ENCODE data around the gene PVALB. TPM values are rescaled to one million over a fixed set of nuclear protein-coding genes. Genes with fewer than 3 reads are reported as not detected.

Gene PVALB
- total and polyA plus RNA-seq, 10 of the 15 experiments (the other 5 are each of a cell fraction or from before 2014, with no cell fraction given): not detected

DNA sequence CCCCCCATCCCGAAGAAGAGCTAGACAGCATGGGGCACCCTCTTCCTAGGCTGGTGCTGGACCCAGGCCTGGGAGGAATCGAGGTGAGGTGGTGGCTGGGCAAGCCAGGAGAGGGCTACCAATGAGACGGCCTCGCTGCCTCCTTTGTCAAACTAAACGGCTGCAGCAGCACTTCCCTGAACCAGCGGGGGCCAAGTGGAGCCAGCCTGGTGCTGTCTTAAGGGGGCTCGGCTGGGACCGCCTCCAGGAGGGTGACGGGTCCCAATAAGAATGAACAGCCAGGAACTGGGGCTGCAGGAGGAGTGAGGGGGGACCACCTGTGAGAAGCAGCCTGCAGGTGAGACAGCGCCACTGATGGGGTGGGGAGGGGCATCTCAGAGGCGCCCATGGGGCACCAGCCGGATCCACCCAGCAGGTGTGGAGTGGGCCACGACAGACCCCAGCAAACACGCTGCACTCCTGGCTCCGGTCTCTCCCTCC is 58.0 kb downstream of the PVALB start (continued):
- TF ChIP-seq SUZ12 (IDR thresholded peaks at IDR 0.05; ENCODE audit: unreplicated experiment): no peak

DNA sequence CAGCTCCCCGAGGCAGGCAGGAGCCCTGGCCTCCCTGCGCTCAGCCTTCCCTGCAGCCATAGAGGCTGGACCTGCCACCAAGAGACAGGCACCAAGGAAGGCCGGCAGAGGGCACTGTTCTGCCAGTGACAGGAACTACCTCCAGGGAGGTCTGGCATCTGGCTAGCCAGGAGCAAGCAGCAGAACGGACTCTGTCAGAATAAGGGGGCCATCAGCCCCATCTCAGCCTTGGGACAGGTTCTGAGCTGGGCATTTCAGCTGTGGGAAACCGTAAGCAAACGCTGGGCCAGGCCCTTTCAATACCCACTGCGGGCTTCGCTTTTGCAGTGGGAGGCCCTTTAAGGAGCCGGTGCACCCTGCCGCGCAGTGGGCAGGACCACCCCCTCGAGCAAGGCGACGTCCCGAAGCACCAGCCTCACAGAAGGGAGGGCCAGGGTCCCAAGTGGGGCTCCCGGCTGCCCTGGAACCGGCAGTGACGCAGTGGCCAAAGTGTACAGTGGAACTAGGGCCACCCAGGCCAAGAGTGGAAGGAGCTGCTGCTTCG is 59.1 kb downstream of the PVALB start:
- H3K36me3 ChIP-seq (ENCODE audit: control insufficient read depth in 2 of 2, insufficient read depth in 2 of 2, low read length in 1 of 2): no peaks in the 10 kb centered on the region
- no TSS peak for BruUV-seq (replicated peaks)
- intact Hi-C loops (cut with micrococcal nuclease; ENCODE audit: unreplicated experiment) (loop anchor here (5.0 kb wide), 1 partner anchor 210 kb away; no protein-coding TSS in a partner anchor), in situ Hi-C loops (cut with MboI) (no loop called here)
- SMC1A ChIA-PET (ENCODE audit: uncharacterized antibody, unreplicated experiment): interaction anchor here (1.1 to 3.3 kb wide), 3 partner anchors 16 to 220 kb away, joined by 3 to 11 read pairs (median 5); no protein-coding TSS in a partner anchor
- POLR2A ChIA-PET: no interaction called here
- H3K4me3 ChIP-seq: no peak overlapping the region
- H3K79me2 ChIP-seq (ENCODE audit: control insufficient read depth, insufficient read depth, low read length): no peaks in the 10 kb centered on the region
- H2AFZ ChIP-seq (ENCODE audit: control insufficient read depth, low read depth, low read length): no peak overlapping the region
- no peak overlapping the region for H3K27ac ChIP-seq (ENCODE audit: control insufficient read depth, insufficient read depth)
- H3K4me2 ChIP-seq (ENCODE audit: control insufficient read depth, insufficient read depth): no peak overlapping the region
- peak; percentile 27 for FAIRE-seq
- RAD21 ChIA-PET (ENCODE audit: unreplicated experiment): interaction anchor here (1.1 kb wide), 1 partner anchor 220 kb away, joined by 4 read pairs; no protein-coding TSS in a partner anchor
- H3K4me1 ChIP-seq (ENCODE audit: control insufficient read depth, insufficient read depth, low read length): no peaks in the 10 kb centered on the region
- CTCF ChIA-PET: interaction anchor here (0.6 to 3.3 kb wide), 23 partner anchors 11 to 287 kb away, joined by 3 to 24 read pairs (median 4); partner anchors contain the start of gene IFT27
- H3K9me3 ChIP-seq (replicated peaks; ENCODE audit: control insufficient read depth, insufficient read depth, low read length): no peaks in the 10 kb centered on the region
- no peak overlapping the region for H3K9ac ChIP-seq (ENCODE audit: control insufficient read depth, insufficient read depth, low read length)
- no peak for DNase-seq (ENCODE audit: low read depth, low spot score)
- H3K27me3 ChIP-seq (replicated peaks in 1 of 2; ENCODE audit: control insufficient read depth in 2 of 2, insufficient read depth in 2 of 2, low read length in 1 of 2): peaks cover 2 to 4% of the 10 kb centered on the region in 2 experiments; a peak in 2 of 4 replicates
- H4K20me1 ChIP-seq (ENCODE audit: control insufficient read depth, insufficient read depth): no peaks in the 10 kb centered on the region
- WGBS (ENCODE audit: insufficient coverage, insufficient replicate concordance, low lambda C conversion rate, missing lambda C conversion rate): 56% methylated on average over 19 of the region's 19 CpGs
- ATAC-seq: peak; percentile 99
- TF ChIP-seq GABPA (IDR thresholded peaks at IDR 0.05; ENCODE audit: low read depth) (no peak), KLF5 (IDR thresholded peaks at IDR 0.05; ENCODE audit: partially characterized antibody) (no peak), ATF7 (IDR thresholded peaks at IDR 0.05; ENCODE audit: low read depth) (no peak), ZBED1 (IDR thresholded peaks at IDR 0.05; ENCODE audit: borderline replicate concordance) (no peak), PAX5 (IDR thresholded peaks at IDR 0.05; ENCODE audit: borderline replicate concordance, low read depth, low read length) (0 out of 2 replicates have a peak, but pooled peaks have one; percentile 29), ZZZ3 (IDR thresholded peaks at IDR 0.05; ENCODE audit: control insufficient read depth, insufficient read length, low read depth) (no peak), YY1 (IDR thresholded peaks at IDR 0.05; ENCODE audit: low read depth, low read length) (peak; percentile 70; the same call in 1 of the 2 replicates), NFIC (IDR thresholded peaks at IDR 0.05; ENCODE audit: low read depth, low read length) (no peak), SPI1 (IDR thresholded peaks at IDR 0.05; ENCODE audit: borderline replicate concordance, insufficient read depth, low read depth, low read length) (no peak; the same call in 1 of the 2 replicates), NR2C2 (IDR thresholded peaks at IDR 0.05; ENCODE audit: borderline replicate concordance, control insufficient read depth, insufficient read length, low read depth) (no peak), RELA (IDR thresholded peaks at IDR 0.05; ENCODE audit: borderline replicate concordance, partially characterized antibody) (no peak), TCF7 (IDR thresholded peaks at IDR 0.05; ENCODE audit: borderline replicate concordance) (no peak), HCFC1 (IDR thresholded peaks at IDR 0.05; ENCODE audit: low read length) (no peak)
- TF ChIP-seq, protein P1, sequence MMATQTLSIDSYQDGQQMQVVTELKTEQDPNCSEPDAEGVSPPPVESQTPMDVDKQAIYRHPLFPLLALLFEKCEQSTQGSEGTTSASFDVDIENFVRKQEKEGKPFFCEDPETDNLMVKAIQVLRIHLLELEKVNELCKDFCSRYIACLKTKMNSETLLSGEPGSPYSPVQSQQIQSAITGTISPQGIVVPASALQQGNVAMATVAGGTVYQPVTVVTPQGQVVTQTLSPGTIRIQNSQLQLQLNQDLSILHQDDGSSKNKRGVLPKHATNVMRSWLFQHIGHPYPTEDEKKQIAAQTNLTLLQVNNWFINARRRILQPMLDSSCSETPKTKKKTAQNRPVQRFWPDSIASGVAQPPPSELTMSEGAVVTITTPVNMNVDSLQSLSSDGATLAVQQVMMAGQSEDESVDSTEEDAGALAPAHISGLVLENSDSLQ (IDR thresholded peaks at IDR 0.05): no peak
- TF ChIP-seq, protein P2, sequence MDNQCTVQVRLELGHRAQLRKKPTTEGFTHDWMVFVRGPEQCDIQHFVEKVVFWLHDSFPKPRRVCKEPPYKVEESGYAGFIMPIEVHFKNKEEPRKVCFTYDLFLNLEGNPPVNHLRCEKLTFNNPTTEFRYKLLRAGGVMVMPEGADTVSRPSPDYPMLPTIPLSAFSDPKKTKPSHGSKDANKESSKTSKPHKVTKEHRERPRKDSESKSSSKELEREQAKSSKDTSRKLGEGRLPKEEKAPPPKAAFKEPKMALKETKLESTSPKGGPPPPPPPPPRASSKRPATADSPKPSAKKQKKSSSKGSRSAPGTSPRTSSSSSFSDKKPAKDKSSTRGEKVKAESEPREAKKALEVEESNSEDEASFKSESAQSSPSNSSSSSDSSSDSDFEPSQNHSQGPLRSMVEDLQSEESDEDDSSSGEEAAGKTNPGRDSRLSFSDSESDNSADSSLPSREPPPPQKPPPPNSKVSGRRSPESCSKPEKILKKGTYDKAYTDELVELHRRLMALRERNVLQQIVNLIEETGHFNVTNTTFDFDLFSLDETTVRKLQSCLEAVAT (IDR thresholded peaks at IDR 0.05): no peak
- TF ChIP-seq, protein P3, sequence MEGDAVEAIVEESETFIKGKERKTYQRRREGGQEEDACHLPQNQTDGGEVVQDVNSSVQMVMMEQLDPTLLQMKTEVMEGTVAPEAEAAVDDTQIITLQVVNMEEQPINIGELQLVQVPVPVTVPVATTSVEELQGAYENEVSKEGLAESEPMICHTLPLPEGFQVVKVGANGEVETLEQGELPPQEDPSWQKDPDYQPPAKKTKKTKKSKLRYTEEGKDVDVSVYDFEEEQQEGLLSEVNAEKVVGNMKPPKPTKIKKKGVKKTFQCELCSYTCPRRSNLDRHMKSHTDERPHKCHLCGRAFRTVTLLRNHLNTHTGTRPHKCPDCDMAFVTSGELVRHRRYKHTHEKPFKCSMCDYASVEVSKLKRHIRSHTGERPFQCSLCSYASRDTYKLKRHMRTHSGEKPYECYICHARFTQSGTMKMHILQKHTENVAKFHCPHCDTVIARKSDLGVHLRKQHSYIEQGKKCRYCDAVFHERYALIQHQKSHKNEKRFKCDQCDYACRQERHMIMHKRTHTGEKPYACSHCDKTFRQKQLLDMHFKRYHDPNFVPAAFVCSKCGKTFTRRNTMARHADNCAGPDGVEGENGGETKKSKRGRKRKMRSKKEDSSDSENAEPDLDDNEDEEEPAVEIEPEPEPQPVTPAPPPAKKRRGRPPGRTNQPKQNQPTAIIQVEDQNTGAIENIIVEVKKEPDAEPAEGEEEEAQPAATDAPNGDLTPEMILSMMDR (IDR thresholded peaks at IDR 0.05 in 2 of 3, conservative IDR thresholded peaks at IDR 0.05 in 1 of 3; ENCODE audit: control insufficient read depth in 2 of 3, extremely low read depth in 1 of 3, insufficient read depth in 1 of 3, low read depth in 3 of 3, low read length in 3 of 3): peak; percentile 84 to 88 (median 87)
- TF ChIP-seq, protein P4, sequence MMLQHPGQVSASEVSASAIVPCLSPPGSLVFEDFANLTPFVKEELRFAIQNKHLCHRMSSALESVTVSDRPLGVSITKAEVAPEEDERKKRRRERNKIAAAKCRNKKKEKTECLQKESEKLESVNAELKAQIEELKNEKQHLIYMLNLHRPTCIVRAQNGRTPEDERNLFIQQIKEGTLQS (IDR thresholded peaks at IDR 0.05; ENCODE audit: borderline replicate concordance, extremely low read depth, low read depth, low read length): no peak

Data from GM12878 (cell line).